GM20000 (cell line): ENCODE data around the gene HDAC8.

Source experiments
- DNase-seq: peaks from one replicate; pipeline ENCODE4 v3.0.0; 2012; ENCODE audit warnings: low spot score
- TF ChIP-seq, protein P1 (sequence below): IDR thresholded peaks from 2 replicates; pipeline ENCODE4 v1.5.1; 2012; ENCODE audit warnings: mild to moderate bottlenecking, control low read depth; ENCODE audit errors: extremely low read depth, missing control alignments

HDAC8 gene

DNA sequence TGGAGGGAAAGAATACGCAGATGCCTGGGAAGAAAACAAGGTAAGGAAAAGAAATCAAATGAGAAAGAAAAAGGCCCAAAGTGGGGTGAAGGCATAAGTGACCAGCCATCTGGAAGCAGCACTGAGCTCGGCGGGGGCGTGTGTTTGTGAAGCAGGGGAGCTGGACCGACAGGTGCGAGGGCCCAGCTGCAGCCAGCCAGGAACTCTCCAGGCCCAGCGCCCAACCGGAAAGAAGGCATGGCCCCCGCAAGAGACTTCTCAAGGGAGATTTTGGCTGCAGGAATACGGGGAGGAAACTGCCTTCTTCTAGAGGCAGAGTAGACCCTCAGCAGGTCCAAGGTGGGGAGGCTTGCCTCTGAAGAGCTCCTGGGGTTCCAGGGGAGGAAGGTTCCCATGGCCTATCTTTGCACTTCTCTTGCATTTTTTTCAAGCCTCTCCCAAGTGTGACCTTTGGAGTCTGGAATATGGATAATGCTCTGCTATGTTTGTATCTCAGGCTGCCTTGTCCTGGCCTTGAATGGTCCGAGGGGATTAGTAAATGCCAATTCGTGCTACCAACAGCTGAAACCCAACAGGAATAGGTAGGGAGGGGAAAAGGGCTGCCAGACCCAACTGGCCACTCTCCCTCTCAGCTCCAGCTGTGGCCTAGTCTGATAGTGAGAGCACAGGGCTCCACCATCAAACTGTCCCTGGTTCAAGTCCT, 256.1 kb downstream of the HDAC8 start:
- TF ChIP-seq, protein P1, sequence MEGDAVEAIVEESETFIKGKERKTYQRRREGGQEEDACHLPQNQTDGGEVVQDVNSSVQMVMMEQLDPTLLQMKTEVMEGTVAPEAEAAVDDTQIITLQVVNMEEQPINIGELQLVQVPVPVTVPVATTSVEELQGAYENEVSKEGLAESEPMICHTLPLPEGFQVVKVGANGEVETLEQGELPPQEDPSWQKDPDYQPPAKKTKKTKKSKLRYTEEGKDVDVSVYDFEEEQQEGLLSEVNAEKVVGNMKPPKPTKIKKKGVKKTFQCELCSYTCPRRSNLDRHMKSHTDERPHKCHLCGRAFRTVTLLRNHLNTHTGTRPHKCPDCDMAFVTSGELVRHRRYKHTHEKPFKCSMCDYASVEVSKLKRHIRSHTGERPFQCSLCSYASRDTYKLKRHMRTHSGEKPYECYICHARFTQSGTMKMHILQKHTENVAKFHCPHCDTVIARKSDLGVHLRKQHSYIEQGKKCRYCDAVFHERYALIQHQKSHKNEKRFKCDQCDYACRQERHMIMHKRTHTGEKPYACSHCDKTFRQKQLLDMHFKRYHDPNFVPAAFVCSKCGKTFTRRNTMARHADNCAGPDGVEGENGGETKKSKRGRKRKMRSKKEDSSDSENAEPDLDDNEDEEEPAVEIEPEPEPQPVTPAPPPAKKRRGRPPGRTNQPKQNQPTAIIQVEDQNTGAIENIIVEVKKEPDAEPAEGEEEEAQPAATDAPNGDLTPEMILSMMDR, result no peak
- no peak for DNase-seq

GRCh38 chrX:72314881-72315280, 257.8 kb downstream of the HDAC8 start:
- TF ChIP-seq, protein P1, result no peak
- no peak for DNase-seq

- TF ChIP-seq, protein P1, result no peak
- DNase-seq, result no peak
Observed at GRCh38 chrX:72313707-72314641, 258.7 kb downstream of the HDAC8 start.

DNA sequence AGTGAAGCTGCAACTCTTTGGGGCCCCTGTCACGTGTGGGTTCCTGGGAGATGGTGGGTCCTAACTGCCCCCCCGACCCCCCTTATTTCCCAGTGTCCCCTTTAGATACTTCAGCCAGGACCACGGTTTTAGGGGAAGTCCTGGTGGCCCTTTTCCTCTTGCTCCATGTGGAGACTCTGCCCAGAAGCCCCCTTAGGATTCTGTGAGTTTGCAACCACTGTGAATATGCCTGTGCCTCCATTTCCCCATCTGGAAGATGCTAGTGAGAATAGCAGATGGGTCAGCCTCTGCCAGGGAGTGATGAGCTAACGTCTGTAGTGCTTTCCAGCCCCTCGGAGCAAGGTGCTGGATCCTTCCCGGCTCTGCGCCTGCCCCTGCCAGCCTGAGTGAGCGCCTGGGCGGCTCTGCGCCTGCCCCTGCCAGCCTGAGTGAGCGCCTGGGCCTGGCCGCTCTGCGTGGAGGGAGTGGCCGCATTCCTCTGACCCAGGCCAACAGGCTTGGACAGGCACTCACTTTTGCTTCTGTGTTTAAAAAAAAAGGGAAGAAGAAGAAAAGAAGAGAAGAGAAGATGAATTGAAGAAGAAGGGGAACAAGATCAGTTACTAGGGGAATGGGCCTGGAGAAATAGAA, 260.2 kb downstream of the HDAC8 start:
- DNase-seq, result no peak
- TF ChIP-seq, protein P1, result no peak

GRCh38 chrX:72309297-72310071, 263.2 kb downstream of the HDAC8 start:
- DNase-seq, result no peak
- TF ChIP-seq, protein P1, result no peak

DNA sequence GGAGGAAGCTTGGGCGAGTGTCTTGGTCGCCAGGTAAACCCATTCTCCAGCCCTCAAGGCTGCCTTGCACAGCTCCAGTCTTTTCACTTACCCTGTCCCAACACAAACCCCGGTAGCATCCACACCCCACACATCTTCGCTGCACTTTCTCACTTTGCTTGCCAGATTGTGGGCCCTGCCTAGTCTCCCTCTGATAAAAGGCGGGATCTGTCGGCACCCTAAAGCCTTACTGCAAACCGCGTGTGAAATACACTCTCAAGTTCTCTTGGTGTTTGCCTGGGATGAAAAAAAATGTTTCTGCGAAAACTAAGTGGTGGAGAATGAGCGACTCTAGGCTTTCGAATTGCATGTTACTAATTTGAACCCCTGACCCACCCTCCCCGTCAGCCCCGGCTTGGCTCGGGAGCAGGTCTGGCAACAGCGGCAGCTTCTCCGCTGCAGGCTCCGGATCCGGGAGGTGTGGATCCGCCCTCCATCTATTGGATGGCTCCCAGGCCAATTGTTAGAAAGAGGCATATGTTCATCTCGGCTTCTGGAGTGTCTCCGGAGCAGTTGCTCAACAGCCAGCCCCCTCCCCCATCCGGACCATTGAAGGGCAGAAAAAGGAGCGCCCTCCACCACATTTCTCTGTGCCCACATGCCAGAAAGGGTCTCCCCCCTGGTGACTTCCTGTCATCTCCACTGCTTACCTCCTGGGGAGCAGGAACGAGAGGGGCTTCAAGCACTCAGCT, 263.9 kb downstream of the HDAC8 start:
- TF ChIP-seq, protein P1, result no peak
- peak; percentile 59 for DNase-seq
